Measurements from ENCODE around the gene PAGE3.

PAGE3 gene

GRCh38 chrX:55264816-55265215, at the start of gene PAGE3:
TSS of gene PAGE3 (minus strand) at chrX:55264916. CDS start at chrX:55263903, 1,013 bp downstream.
- CTCF ChIA-PET, result no interaction called here
- no peak for DNase-seq (ENCODE audit: extremely low spot score)
- TF ChIP-seq TARDBP (IDR thresholded peaks at IDR 0.05), result no peak
- POLR2A ChIA-PET, result no interaction called here

GRCh38 chrX:55312655-55313054, 47.9 kb upstream of the PAGE3 start:
- ChIA-PET CTCF (no interaction called here), POLR2A (no interaction called here)
- TF ChIP-seq SUZ12 (IDR thresholded peaks at IDR 0.05), result no peak
- no peak for TF ChIP-seq FOXK2 (IDR thresholded peaks at IDR 0.05)
- TF ChIP-seq PKNOX1 (IDR thresholded peaks at IDR 0.05), result no peak
- TF ChIP-seq L3MBTL2 (conservative IDR thresholded peaks at IDR 0.05), result no peak
- TF ChIP-seq FOXM1 (IDR thresholded peaks at IDR 0.05; ENCODE audit: borderline replicate concordance), result no peak
- no peak for TF ChIP-seq SP1 (IDR thresholded peaks at IDR 0.05)
- no peak for TF ChIP-seq ZNF384 (IDR thresholded peaks at IDR 0.05)
- TF ChIP-seq CTBP1 (IDR thresholded peaks at IDR 0.05; ENCODE audit: borderline replicate concordance), result no peak
- no peak for TF ChIP-seq ARNT (IDR thresholded peaks at IDR 0.05)
- no peak for TF ChIP-seq LEF1 (IDR thresholded peaks at IDR 0.05; ENCODE audit: borderline replicate concordance)
- no peak for TF ChIP-seq TARDBP (IDR thresholded peaks at IDR 0.05)
- TF ChIP-seq FOXA1 (IDR thresholded peaks at IDR 0.05), result no peak
- TF ChIP-seq ELF4 (IDR thresholded peaks at IDR 0.05), result no peak
- no peak for TF ChIP-seq HDGF (IDR thresholded peaks at IDR 0.05; ENCODE audit: borderline replicate concordance)
- no peak for TF ChIP-seq BHLHE40 (IDR thresholded peaks at IDR 0.05; ENCODE audit: borderline replicate concordance)
- TF ChIP-seq NFRKB (IDR thresholded peaks at IDR 0.05), result no peak
- no peak for DNase-seq (ENCODE audit: extremely low spot score)

GRCh38 chrX:55290963-55291362, 26.2 kb upstream of the PAGE3 start:
- POLR2A ChIA-PET, result no interaction called here

GRCh38 chrX:55279832-55280231, 15.1 kb upstream of the PAGE3 start:
- POLR2A ChIA-PET, result no interaction called here
- CTCF ChIA-PET, result no interaction called here
- DNase-seq (ENCODE audit: extremely low spot score), result no peak
- TF ChIP-seq LEF1 (IDR thresholded peaks at IDR 0.05; ENCODE audit: borderline replicate concordance) (no peak), FOXA1 (IDR thresholded peaks at IDR 0.05) (no peak), L3MBTL2 (conservative IDR thresholded peaks at IDR 0.05) (no peak), TARDBP (IDR thresholded peaks at IDR 0.05) (no peak)

More at GRCh38 chrX:55290963-55291362, 26.2 kb upstream of the PAGE3 start:
- CTCF ChIA-PET, result no interaction called here
- TF ChIP-seq PKNOX1 (IDR thresholded peaks at IDR 0.05) (no peak), HDGF (IDR thresholded peaks at IDR 0.05; ENCODE audit: borderline replicate concordance) (no peak), ELF4 (IDR thresholded peaks at IDR 0.05) (no peak), CTBP1 (IDR thresholded peaks at IDR 0.05; ENCODE audit: borderline replicate concordance) (no peak), SUZ12 (IDR thresholded peaks at IDR 0.05) (no peak), TARDBP (IDR thresholded peaks at IDR 0.05) (no peak)
- no peak for DNase-seq (ENCODE audit: extremely low spot score)

- no peak for DNase-seq (ENCODE audit: extremely low spot score)
- ChIA-PET CTCF (no interaction called here), POLR2A (no interaction called here)
- TF ChIP-seq LEF1 (IDR thresholded peaks at IDR 0.05; ENCODE audit: borderline replicate concordance) (no peak), NFRKB (IDR thresholded peaks at IDR 0.05) (no peak), FOXA1 (IDR thresholded peaks at IDR 0.05) (no peak), SP1 (IDR thresholded peaks at IDR 0.05) (no peak), FOXK2 (IDR thresholded peaks at IDR 0.05) (no peak), CTBP1 (IDR thresholded peaks at IDR 0.05; ENCODE audit: borderline replicate concordance) (no peak), TARDBP (IDR thresholded peaks at IDR 0.05) (no peak)
These were observed 3.9 kb downstream of the PAGE3 start for GRCh38 chrX:55260806-55261205.

GRCh38 chrX:55253528-55253927, 11.2 kb downstream of the PAGE3 start:
- TF ChIP-seq BHLHE40 (IDR thresholded peaks at IDR 0.05; ENCODE audit: borderline replicate concordance) (no peak), HDGF (IDR thresholded peaks at IDR 0.05; ENCODE audit: borderline replicate concordance) (no peak), ZNF384 (IDR thresholded peaks at IDR 0.05) (no peak), ELF4 (IDR thresholded peaks at IDR 0.05) (no peak), L3MBTL2 (conservative IDR thresholded peaks at IDR 0.05) (no peak), FOXM1 (IDR thresholded peaks at IDR 0.05; ENCODE audit: borderline replicate concordance) (no peak), LEF1 (IDR thresholded peaks at IDR 0.05; ENCODE audit: borderline replicate concordance) (no peak), FOXK2 (IDR thresholded peaks at IDR 0.05) (no peak), ARNT (IDR thresholded peaks at IDR 0.05) (no peak), TARDBP (IDR thresholded peaks at IDR 0.05) (no peak), FOXA1 (IDR thresholded peaks at IDR 0.05) (no peak), PKNOX1 (IDR thresholded peaks at IDR 0.05) (no peak), SUZ12 (IDR thresholded peaks at IDR 0.05) (no peak)
- DNase-seq (ENCODE audit: extremely low spot score), result no peak
- POLR2A ChIA-PET, result no interaction called here
- CTCF ChIA-PET, result no interaction called here

- no peak for DNase-seq (ENCODE audit: extremely low spot score)
- ChIA-PET CTCF (no interaction called here), POLR2A (no interaction called here)
- TF ChIP-seq HDGF (IDR thresholded peaks at IDR 0.05; ENCODE audit: borderline replicate concordance) (no peak), CTBP1 (IDR thresholded peaks at IDR 0.05; ENCODE audit: borderline replicate concordance) (no peak), SP1 (IDR thresholded peaks at IDR 0.05) (no peak), SUZ12 (IDR thresholded peaks at IDR 0.05) (no peak), L3MBTL2 (conservative IDR thresholded peaks at IDR 0.05) (no peak), TARDBP (IDR thresholded peaks at IDR 0.05) (no peak), PKNOX1 (IDR thresholded peaks at IDR 0.05) (no peak), FOXM1 (IDR thresholded peaks at IDR 0.05; ENCODE audit: borderline replicate concordance) (no peak), FOXK2 (IDR thresholded peaks at IDR 0.05) (no peak), ELF4 (IDR thresholded peaks at IDR 0.05) (no peak), ARNT (IDR thresholded peaks at IDR 0.05) (no peak), NFRKB (IDR thresholded peaks at IDR 0.05) (no peak), BHLHE40 (IDR thresholded peaks at IDR 0.05; ENCODE audit: borderline replicate concordance) (no peak), LEF1 (IDR thresholded peaks at IDR 0.05; ENCODE audit: borderline replicate concordance) (no peak), FOXA1 (IDR thresholded peaks at IDR 0.05) (no peak), ZNF384 (IDR thresholded peaks at IDR 0.05) (no peak)
These were observed 23.9 kb downstream of the PAGE3 start for GRCh38 chrX:55240788-55241340.

Data from HEK293T (cell line).